Activated CD4-positive, alpha-beta T cell treated with anti-CD3 and anti-CD28 coated beads, Interleukin-2, amount 50 U/mL, for 1 hour (primary cell): Measurements from ENCODE around the gene IL10RA.
"Not testable (repeated sequence)": the region's sequence is repeated elsewhere in the genome, so short reads cannot be mapped to it uniquely, and the experiment has no call there.

Source experiments
- DNase-seq: peaks from one replicate; pipeline ENCODE4 v3.0.0-alpha.2; 2020

Gene IL10RA

GRCh38 chr11:117993988-117994745 lies 8.0 kb downstream of the IL10RA start:
- DNase-seq: no peak

GRCh38 chr11:117995472-117995871 lies 9.3 kb downstream of the IL10RA start:
- DNase-seq: no peak

- no peak for DNase-seq
Observed at GRCh38 chr11:117996058-117996457, 9.9 kb downstream of the IL10RA start.

- no peak for DNase-seq
Observed at GRCh38 chr11:117997406-117997805, 11.2 kb downstream of the IL10RA start.

GRCh38 chr11:117997823-117998579 lies 11.8 kb downstream of the IL10RA start:
- DNase-seq: no peak

- DNase-seq: no peak
Observed at GRCh38 chr11:117998664-117999353, 12.6 kb downstream of the IL10RA start.

- DNase-seq: no peak
Observed at GRCh38 chr11:117999354-117999993, 13.3 kb downstream of the IL10RA start.

- no peak for DNase-seq
Observed at GRCh38 chr11:118000067-118000849, 14.1 kb downstream of the IL10RA start.

- no peak for DNase-seq
Observed at GRCh38 chr11:118000850-118001228, 14.6 kb downstream of the IL10RA start.

- DNase-seq: no peak
Observed at GRCh38 chr11:118001494-118001971, 15.3 kb downstream of the IL10RA start.

GRCh38 chr11:118002010-118002540 lies 15.9 kb downstream of the IL10RA start:
- DNase-seq: no peak

- DNase-seq: peak; percentile 41
Observed at GRCh38 chr11:118002541-118003423, 16.6 kb downstream of the IL10RA start.

- DNase-seq: no peak
Observed at GRCh38 chr11:118003456-118003855, 17.3 kb downstream of the IL10RA start.

- DNase-seq: no peak
Observed at GRCh38 chr11:118004543-118005223, 18.5 kb downstream of the IL10RA start.

GRCh38 chr11:118005224-118006152 lies 19.3 kb downstream of the IL10RA start:
- no peak for DNase-seq

- DNase-seq: no peak
Observed at GRCh38 chr11:118006153-118006534, 19.9 kb downstream of the IL10RA start.

GRCh38 chr11:118007040-118007439 lies 20.8 kb downstream of the IL10RA start:
- DNase-seq: no peak

GRCh38 chr11:118007563-118008270 lies 21.5 kb downstream of the IL10RA start:
- not testable (repeated sequence) for DNase-seq
